Activated naive CD4-positive, alpha-beta T cell treated with anti-CD3 and anti-CD28 coated beads, Interleukin-2, amount 50 U/mL, for 24 hours (primary cell): ENCODE results near the gene HLA-DMB.

ENCODE experiments used
- H3K27ac Mint-ChIP-seq: one replicate; pipeline ENCODE4 v1.8.0; 2021; ENCODE audit warnings: mild to moderate bottlenecking, mixed read lengths
- H3K27me3 Mint-ChIP-seq: one replicate; pipeline ENCODE4 v1.8.0; 2021; ENCODE audit warnings: mixed read lengths
- H3K36me3 Mint-ChIP-seq: one replicate; pipeline ENCODE4 v1.8.0; 2021; ENCODE audit warnings: mixed read lengths
- H3K4me1 Mint-ChIP-seq: one replicate; pipeline ENCODE4 v1.8.0; 2021; ENCODE audit warnings: mixed read lengths
- H3K4me3 Mint-ChIP-seq: one replicate; pipeline ENCODE4 v1.8.0; 2021; ENCODE audit warnings: mild to moderate bottlenecking, mixed read lengths
- H3K9me3 Mint-ChIP-seq: one replicate; pipeline ENCODE4 v1.8.0; 2021; ENCODE audit warnings: mixed read lengths

HLA-DMB gene

DNA sequence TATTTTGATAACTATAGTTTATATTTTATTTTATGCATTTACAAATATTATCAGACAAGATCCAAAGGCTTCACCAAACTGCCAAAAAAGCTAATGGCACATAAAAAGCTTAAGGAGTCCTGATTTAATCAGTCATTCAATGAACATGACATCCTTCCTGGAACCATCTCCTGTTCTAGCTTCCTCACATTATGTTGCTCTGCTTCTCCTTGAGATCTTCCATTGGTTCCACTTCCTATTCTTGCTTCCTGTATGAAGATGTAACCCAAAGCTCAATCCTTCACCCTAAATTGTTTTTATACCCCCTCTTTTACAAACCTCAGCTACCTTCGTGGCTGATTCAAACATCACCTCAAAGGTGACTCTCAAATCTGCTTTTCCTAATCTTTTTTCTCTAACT, 23.0 kb upstream of the HLA-DMB start:
- no peak overlapping the region for H3K4me3 Mint-ChIP-seq
- peak overlapping the region; percentile 60 for H3K27ac Mint-ChIP-seq
- no peaks in the 10 kb centered on the region for H3K36me3 Mint-ChIP-seq
- peaks cover 64% of the 10 kb centered on the region for H3K4me1 Mint-ChIP-seq
- no peaks in the 10 kb centered on the region for H3K9me3 Mint-ChIP-seq
- H3K27me3 Mint-ChIP-seq, result no peaks in the 10 kb centered on the region

DNA sequence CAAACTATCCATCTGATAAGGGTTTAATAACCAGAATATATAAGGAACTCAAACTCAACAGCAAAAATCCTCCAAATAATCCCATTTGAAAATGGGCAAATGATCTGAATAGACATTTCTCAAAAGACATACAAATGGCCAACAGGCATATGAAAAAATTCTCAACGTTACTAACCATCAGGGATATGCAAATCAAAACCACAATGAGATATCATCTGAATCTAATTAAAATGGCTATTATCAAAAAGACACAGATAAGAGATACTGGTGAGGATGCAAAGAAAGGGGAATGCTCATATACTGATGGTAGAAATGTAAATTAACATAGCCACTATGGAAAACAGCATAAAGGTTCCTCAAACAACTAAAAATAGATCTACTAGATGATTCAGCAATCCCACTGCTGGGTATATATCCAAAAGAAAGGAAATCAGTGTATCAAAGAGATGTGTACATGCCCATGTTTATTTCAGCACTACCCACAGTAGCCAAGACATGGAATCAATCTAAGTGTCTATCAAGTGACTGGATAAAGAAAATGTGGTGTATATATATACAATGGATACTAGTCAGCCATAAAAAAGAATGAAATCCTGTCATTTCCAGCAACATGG, 21.5 kb upstream of the HLA-DMB start:
- Mint-ChIP-seq H3K9me3 (no peaks in the 10 kb centered on the region), H3K4me1 (peaks cover 61% of the 10 kb centered on the region), H3K36me3 (no peaks in the 10 kb centered on the region), H3K27me3 (no peaks in the 10 kb centered on the region), H3K27ac (no peak overlapping the region), H3K4me3 (no peak overlapping the region)

DNA sequence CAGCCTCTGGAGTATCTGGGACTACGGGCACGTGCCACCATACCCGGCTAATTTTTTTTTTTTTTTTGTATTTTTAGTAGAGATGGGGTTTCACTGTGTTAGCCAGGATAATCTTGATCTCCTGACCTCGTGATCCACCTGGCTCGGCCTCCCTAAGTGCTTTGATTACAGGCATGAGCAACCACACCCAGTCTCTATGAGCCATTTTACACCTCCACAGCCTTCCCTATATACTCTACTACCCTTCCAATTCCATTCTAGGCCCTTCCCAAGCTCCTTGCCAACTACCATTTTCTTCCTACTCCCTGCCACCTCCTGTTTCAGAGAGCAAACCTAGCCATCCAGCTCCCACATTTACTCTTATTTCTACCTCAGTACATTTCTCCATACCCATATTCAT, 19.7 kb upstream of the HLA-DMB start:
- no peak overlapping the region for H3K27ac Mint-ChIP-seq
- H3K9me3 Mint-ChIP-seq, result no peaks in the 10 kb centered on the region
- no peak overlapping the region for H3K4me3 Mint-ChIP-seq
- H3K27me3 Mint-ChIP-seq, result no peaks in the 10 kb centered on the region
- peaks cover 56% of the 10 kb centered on the region for H3K4me1 Mint-ChIP-seq
- no peaks in the 10 kb centered on the region for H3K36me3 Mint-ChIP-seq

DNA sequence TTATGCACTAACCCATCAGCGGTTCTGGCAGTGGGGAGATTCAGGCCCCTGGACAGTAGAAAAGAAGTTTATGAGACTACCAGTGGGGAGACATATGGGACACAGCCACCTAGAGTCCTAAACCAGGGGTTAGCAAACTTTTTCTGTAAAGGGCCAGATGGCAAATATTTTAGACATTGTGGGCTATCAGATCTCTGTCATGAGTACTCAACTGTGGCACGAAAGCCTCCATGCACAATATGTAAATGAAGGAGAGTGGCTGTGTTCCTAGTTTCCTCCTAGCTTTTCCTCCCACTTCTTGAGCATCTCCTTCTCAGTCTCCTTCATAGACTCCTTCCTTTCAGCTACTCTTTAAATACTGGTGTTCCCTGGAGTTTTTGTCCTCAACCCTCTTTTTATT, 15.3 kb upstream of the HLA-DMB start:
- no peak overlapping the region for H3K4me3 Mint-ChIP-seq
- peak overlapping the region; percentile 52 for H3K27ac Mint-ChIP-seq

DNA sequence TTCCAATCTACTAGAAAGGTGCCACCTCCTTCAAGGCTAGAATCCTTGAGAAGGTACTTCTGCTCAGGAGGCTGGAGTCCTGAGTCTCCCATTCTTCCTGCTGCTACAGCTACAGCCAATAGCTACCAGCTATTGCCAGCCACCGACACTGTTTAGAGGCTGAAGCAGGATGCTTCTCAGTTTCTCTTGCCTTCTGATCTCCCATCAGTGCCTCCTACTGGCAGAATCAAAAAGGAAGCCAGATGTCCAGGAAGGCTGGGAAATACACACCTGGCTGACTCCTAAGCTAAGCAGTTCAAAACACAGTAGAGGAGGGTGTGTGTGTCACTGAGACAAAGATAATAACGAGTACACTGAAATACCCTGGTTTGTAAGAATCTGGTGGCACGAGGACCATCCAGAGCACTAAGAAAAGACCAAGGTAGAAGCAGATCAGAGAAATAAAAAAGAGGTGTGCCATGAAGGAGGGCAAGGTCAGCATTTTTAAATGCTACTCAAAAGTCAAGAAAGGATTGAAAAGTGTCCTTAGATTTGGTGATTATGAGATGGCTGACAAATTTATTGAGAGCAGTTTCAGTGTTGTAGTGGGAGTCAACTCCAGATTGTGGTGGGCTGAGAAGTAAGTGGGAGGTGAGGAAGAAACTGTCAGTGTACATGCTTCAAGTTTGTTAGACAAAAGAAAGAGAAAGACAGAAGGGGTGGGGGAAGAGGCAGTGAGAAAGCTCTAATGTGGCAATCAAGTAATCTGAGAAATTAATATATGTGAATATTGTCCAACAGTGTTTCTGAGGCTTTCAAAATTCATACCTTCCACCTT, 14.4 kb upstream of the HLA-DMB start:
- Mint-ChIP-seq H3K27me3 (no peaks in the 10 kb centered on the region), H3K27ac (peak overlapping the region; percentile 60), H3K4me1 (peaks cover 51% of the 10 kb centered on the region), H3K9me3 (no peaks in the 10 kb centered on the region), H3K36me3 (no peaks in the 10 kb centered on the region), H3K4me3 (peak overlapping the region; percentile 12)

More for the DNA sequence above, 15.3 kb upstream of the HLA-DMB start:
- peaks cover 56% of the 10 kb centered on the region for H3K4me1 Mint-ChIP-seq
- H3K27me3 Mint-ChIP-seq, result no peaks in the 10 kb centered on the region
- H3K9me3 Mint-ChIP-seq, result no peaks in the 10 kb centered on the region
- H3K36me3 Mint-ChIP-seq, result no peaks in the 10 kb centered on the region

DNA sequence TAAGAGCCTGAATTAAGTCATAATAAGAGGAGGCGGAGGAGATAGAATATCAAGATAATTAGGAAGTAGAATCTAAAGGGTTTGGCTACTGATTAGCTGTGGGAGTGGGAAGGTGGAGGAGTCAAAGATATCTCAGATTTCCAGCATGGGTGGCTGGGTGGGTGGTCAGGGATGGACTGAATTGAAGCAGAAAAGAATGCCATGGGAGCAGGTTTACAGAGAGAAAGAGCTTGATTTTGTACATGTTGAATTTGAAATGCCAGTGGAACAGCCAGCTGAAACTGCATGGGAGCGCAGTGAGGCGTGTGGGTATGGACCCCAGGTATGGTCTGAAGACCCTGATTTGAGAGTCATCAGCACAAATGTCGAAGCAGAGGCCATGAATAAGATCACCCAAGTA, 13.4 kb upstream of the HLA-DMB start:
- Mint-ChIP-seq H3K27me3 (no peaks in the 10 kb centered on the region), H3K27ac (peak overlapping the region; percentile 37), H3K36me3 (no peaks in the 10 kb centered on the region), H3K4me3 (no peak overlapping the region), H3K9me3 (no peaks in the 10 kb centered on the region), H3K4me1 (peaks cover 53% of the 10 kb centered on the region)

DNA sequence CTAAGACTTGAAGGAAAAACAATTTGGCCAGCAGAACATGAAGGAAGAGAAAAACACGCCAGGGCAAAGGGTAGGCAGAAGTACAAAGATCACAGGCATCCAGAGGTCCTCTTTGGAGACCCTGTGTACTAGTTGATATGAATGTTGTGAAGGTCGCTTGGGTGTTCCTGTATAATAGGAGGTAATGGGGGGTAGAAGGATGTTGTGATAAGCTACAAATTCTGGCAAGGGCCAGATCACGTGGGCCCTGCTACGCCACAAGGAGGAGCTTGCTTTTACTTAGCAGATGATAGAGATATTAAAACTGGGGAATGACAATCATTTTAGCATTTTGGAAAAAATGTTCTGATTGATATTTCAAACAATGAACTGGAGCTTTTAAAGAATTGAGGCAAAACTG, 12.9 kb upstream of the HLA-DMB start:
- Mint-ChIP-seq H3K36me3 (no peaks in the 10 kb centered on the region), H3K4me3 (no peak overlapping the region), H3K4me1 (peaks cover 53% of the 10 kb centered on the region), H3K27me3 (no peaks in the 10 kb centered on the region), H3K27ac (no peak overlapping the region), H3K9me3 (no peaks in the 10 kb centered on the region)

DNA sequence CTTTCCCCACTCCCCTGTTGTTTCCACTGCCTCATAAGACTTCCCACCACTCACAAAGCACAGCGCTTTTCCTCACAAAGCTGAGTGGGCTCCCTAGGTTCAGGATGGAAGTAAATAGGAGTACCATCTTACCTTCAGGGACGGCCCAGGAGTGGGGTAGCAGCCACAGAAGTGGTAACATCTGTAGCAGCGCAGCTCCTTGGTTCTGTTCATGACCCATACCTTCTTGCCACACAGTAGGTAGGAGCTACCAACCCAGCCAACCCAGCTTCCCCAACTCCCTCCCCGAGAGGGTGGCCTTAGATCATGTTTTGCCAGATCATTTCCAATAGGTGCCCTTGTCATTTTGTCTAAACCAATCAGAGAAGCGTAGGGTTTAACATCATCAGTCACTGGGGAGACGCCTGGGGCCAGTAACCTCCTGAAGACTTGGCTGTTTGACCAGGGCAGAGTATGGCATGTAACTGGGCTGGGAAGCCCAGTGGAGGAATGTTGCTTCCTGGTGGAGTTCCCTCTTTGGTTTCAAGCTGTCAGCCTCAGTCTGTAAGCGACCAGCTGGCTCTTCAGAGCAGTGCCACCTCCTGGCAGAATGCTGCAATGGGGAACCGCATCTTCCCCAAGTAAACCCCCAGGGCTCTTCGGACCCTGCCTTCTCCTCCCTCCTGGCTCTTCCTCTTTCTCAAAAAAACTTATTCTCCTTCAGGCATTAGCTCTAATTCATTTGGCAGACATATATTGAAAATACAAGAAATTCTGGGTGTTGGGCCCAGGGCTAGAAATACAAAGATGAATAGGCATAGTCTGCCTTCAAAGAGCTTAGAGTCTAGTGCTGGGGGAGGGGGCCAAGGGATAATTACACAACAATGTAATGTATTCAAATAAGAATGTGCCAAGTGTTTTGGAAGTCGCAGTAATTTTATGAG, 12.2 kb upstream of the HLA-DMB start, which contains the start of gene HLA-DMA:
Gene HLA-DMA, minus strand, starts transcription at position 281 of the 923 bp plus-strand sequence. Its CDS starts 61 bp downstream, at position 220.
- H3K36me3 Mint-ChIP-seq, result no peaks in the 10 kb centered on the region
- H3K4me3 Mint-ChIP-seq, result peak within 1 kb of the TSS; percentile 87
- no peaks in the 10 kb centered on the region for H3K9me3 Mint-ChIP-seq
- peak within 1 kb of the TSS; percentile 68 for H3K27ac Mint-ChIP-seq
- no peaks in the 10 kb centered on the region for H3K27me3 Mint-ChIP-seq
- H3K4me1 Mint-ChIP-seq, result peaks cover 57% of the 10 kb centered on the region

DNA sequence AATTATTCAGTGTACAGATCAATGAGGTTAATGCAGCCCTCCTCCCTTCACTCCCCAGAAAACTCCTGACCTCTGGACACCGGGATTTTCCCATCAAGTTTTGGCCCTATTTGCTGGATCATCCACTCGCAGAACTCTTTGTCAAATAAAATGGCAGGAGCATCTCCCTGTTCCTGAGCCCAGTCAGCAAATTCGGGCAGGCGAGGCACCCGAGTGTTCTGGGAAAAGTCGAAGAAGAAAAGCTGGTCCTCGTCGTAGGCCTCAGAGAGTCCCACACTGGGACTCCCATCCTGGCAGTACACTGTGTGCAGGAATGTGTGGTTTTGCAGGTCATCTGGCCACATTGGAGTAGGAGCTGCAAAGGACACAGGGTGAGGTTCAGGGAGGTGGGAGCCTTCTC, 9.6 kb upstream of the HLA-DMB start:
- Mint-ChIP-seq H3K9me3 (no peaks in the 10 kb centered on the region), H3K27me3 (no peaks in the 10 kb centered on the region), H3K36me3 (no peaks in the 10 kb centered on the region), H3K4me1 (peaks cover 66% of the 10 kb centered on the region), H3K4me3 (no peak overlapping the region), H3K27ac (no peak overlapping the region)

DNA sequence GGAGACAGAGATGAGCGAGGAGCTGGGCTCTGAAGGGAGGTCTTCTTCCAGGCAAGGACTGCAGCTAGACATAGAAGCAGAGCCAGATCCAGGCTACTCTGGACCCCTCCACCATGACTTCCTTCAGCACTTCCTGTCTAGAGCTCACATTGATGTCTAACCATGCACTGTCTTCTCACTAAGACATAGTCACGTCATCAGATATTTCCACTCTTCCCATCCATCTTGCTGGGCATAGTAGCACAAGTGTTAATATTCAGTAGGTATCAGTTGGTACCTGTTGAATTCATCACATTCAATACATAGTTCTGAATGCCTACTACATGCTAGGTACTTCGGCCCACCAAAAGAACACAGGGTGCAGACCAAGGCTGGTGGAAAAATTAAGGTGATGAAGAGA, 9.2 kb upstream of the HLA-DMB start:
- Mint-ChIP-seq H3K4me3 (no peak overlapping the region), H3K36me3 (no peaks in the 10 kb centered on the region), H3K27me3 (no peaks in the 10 kb centered on the region), H3K27ac (no peak overlapping the region), H3K4me1 (peaks cover 66% of the 10 kb centered on the region), H3K9me3 (no peaks in the 10 kb centered on the region)

DNA sequence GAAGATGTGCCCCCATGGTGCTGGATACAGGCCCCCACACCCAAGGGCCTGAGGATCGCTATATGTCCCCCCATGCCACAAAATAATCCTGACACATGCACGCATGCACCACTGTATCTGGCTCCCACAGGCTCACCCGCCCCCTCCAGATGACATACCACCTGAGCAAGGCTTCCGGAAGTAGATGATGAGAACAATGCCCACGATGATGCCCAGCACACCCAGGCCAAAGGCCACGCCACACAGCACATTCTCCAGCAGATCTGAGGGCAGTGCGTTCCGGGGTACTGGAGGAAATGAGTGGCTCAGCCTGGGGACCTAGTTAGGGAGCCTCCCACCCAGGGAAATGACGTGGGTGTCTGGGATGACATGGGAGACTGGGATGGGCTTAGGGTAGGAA, 8.3 kb upstream of the HLA-DMB start:
- H3K9me3 Mint-ChIP-seq, result no peaks in the 10 kb centered on the region
- no peaks in the 10 kb centered on the region for H3K27me3 Mint-ChIP-seq
- no peaks in the 10 kb centered on the region for H3K36me3 Mint-ChIP-seq
- H3K4me1 Mint-ChIP-seq, result peaks cover 67% of the 10 kb centered on the region
- H3K4me3 Mint-ChIP-seq, result no peak overlapping the region
- H3K27ac Mint-ChIP-seq, result no peak overlapping the region

DNA sequence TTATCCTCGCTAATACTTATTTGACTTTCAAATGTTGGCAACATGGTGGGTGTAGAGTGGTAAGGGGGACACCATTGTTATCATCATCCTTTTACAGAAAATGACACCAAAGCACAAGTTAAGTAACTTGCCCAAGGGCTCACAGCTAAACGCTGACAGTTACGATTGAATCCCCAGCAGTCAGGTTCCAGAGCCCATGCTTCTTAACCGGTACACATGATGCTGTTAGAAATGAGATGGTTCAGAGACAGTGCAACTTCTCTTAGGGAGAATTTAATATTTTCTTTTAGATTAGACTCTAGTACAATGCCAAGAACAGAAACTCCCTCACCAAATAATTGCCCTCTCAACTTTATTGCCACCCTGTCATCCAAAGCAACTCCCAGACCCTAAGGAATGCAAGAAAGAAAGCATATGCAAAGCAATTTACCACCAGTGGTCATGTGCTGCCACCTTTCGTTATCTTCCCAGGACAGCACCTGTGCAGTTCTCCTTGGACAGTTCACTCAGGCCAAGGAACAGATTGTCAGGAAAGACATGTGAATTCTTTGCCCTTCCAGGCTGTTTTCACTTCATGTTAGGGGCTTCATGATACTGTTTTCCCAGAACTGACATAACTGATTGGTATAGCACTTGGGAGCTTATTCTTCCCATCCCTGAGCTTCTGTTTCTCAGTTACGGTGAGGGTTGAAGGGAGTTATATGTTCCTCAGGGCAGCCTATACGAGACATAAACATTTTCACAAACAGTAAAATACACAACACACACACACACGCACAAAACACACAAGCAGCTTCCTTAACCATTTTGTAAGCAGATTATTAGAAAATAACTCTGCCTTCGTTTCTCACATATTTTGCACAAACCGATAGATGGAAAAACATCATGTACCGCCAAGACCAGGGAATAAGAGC, 7.0 kb upstream of the HLA-DMB start:
- Mint-ChIP-seq H3K4me1 (peaks cover 67% of the 10 kb centered on the region), H3K9me3 (no peaks in the 10 kb centered on the region), H3K27ac (peak overlapping the region; percentile 12), H3K4me3 (no peak overlapping the region), H3K27me3 (no peaks in the 10 kb centered on the region), H3K36me3 (no peaks in the 10 kb centered on the region)

DNA sequence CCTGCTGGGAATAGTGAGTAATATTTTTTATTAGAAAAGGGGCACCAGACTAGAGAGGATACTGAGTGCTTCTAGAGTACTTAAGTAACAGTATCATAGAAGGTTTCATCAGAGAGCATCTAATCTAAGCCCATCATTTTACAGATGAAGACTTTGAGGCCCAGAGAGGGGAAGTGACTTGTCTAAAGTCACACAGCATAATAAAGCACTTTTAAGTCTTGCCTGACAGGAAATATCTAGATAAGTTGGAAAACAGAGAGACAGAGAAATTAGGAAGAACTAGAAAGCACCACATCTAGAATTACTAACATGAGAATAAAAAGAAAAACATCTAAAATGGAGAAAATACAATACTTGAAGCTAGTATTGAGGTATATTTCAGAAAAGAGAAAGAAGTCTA, 6.1 kb upstream of the HLA-DMB start:
- Mint-ChIP-seq H3K27ac (peak overlapping the region; percentile 14), H3K36me3 (no peaks in the 10 kb centered on the region), H3K4me3 (no peak overlapping the region), H3K4me1 (peaks cover 69% of the 10 kb centered on the region), H3K27me3 (no peaks in the 10 kb centered on the region), H3K9me3 (no peaks in the 10 kb centered on the region)

DNA sequence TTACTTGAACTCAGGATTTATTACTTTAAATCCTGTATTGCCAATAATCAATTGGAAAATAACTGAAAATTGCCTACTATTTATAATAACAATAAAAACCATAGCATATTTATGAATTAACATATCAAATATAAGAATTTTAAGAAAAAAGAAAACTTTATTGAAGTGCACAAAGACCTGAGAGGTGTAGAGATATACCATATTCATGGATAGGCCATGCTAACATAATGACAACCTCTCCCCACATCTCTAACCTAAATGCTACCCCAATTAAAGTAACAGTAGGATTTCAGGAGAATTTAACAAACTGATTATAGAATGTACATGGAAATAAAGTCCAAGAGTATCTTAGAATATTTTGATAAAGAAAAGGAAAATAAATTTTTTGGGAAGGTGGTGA, 5.1 kb upstream of the HLA-DMB start:
- H3K9me3 Mint-ChIP-seq, result no peaks in the 10 kb centered on the region
- peak overlapping the region; percentile 73 for H3K27ac Mint-ChIP-seq
- peak overlapping the region; percentile 21 for H3K4me3 Mint-ChIP-seq
- peaks cover 78% of the 10 kb centered on the region for H3K4me1 Mint-ChIP-seq
- H3K36me3 Mint-ChIP-seq, result no peaks in the 10 kb centered on the region
- H3K27me3 Mint-ChIP-seq, result no peaks in the 10 kb centered on the region
